Liver (tissue), 9 donors: ENCODE measurements around the gene MYOM1. TPM values are rescaled to one million over a fixed set of nuclear protein-coding genes. Genes with fewer than 3 reads are reported as not detected.
A peak's percentile ranks its signal among the peaks of the same experiment; 100 is the strongest.

Experiments used
- DNase-seq: peaks from one replicate; pipeline ENCODE4 v3.0.0-alpha.2; 2017; ENCODE audit warnings: low spot score
- H3K27ac ChIP-seq, 2 donors: one replicate each; pipeline ENCODE4 v1.7.0; 2013; ENCODE audit warnings: inconsistent platforms in 2 of 2, low read length in 2 of 2, control low read depth in 1 of 2, low read depth in 1 of 2, mild to moderate bottlenecking in 1 of 2
- H3K27me3 ChIP-seq, 4 donors: one replicate each; pipeline versions ENCODE4 v1.6.1 to v1.7.0; 2013; ENCODE audit warnings: low read length in 3 of 4, inconsistent platforms in 1 of 4, mild to moderate bottlenecking in 1 of 4, moderate library complexity in 1 of 4; ENCODE audit not compliant: control insufficient read depth in 4 of 4, insufficient read depth in 4 of 4
- H3K36me3 ChIP-seq, 4 donors: one replicate each; pipeline versions ENCODE4 v1.6.1 to v1.7.0; 2013; ENCODE audit warnings: low read length in 3 of 4, mild to moderate bottlenecking in 3 of 4, low read depth in 1 of 4, moderate library complexity in 1 of 4; ENCODE audit not compliant: control insufficient read depth in 4 of 4, insufficient read depth in 3 of 4
- H3K4me1 ChIP-seq, 4 donors: one replicate each; pipeline versions ENCODE4 v1.6.1 to v1.7.0; 2013; ENCODE audit warnings: low read length in 3 of 4, mild to moderate bottlenecking in 3 of 4, moderate library complexity in 1 of 4; ENCODE audit not compliant: control insufficient read depth in 4 of 4, insufficient read depth in 4 of 4
- H3K4me3 ChIP-seq, 3 donors: one replicate each; pipeline versions ENCODE4 v1.6.1 to v1.7.0; 2013; ENCODE audit warnings: low read length in 3 of 3, control low read depth in 1 of 3, low read depth in 1 of 3, mild to moderate bottlenecking in 1 of 3
- H3K9ac ChIP-seq, 2 donors: one replicate each; pipeline ENCODE4 v1.7.0; 2013; ENCODE audit warnings: low read length in 2 of 2, mild to moderate bottlenecking in 2 of 2, moderate library complexity in 2 of 2, control low read depth in 1 of 2, low read depth in 1 of 2
- H3K9me3 ChIP-seq, 4 donors: one replicate each; pipeline versions ENCODE4 v1.6.1 to v1.7.0; 2013; ENCODE audit warnings: low read length in 3 of 4; ENCODE audit not compliant: control insufficient read depth in 4 of 4
- ATF3 ChIP-seq: IDR thresholded peaks from 2 replicates; pipeline ENCODE4 v1.6.1; 2016; ENCODE audit warnings: antibody characterized with exemption
- CTCF ChIP-seq: fragments of 150-350 bp; IDR thresholded peaks from 2 replicates; pipeline ENCODE4 v1.5.1; 2017; ENCODE audit warnings: improper control_type of control experiment, low read depth, low read length; ENCODE audit not compliant: missing input control
- FOXA1 ChIP-seq: IDR thresholded peaks from 2 replicates; pipeline ENCODE4 v1.6.1; 2016; ENCODE audit warnings: antibody characterized with exemption
- GABPA ChIP-seq, 2 donors: IDR thresholded peaks in 1 of 2; conservative IDR thresholded peaks in 1 of 2; 2 replicates each; pipeline ENCODE4 v1.6.1; 2016; ENCODE audit warnings: antibody characterized with exemption in 2 of 2, mild to moderate bottlenecking in 1 of 2, moderate library complexity in 1 of 2
- JUND ChIP-seq, 2 donors: IDR thresholded peaks; 2 replicates each; pipeline ENCODE4 v1.6.1; 2016; ENCODE audit warnings: antibody characterized with exemption in 2 of 2
- RXRA ChIP-seq, 2 donors: IDR thresholded peaks; 2 replicates each; pipeline ENCODE4 v1.6.1; 2017 to 2018; ENCODE audit warnings: antibody characterized with exemption in 2 of 2, mild to moderate bottlenecking in 1 of 2
- SP1 ChIP-seq: IDR thresholded peaks from 2 replicates; pipeline ENCODE4 v1.6.1; 2018; ENCODE audit warnings: antibody characterized with exemption, mild to moderate bottlenecking
- ZBTB33 ChIP-seq: IDR thresholded peaks from 2 replicates; pipeline ENCODE4 v1.6.1; 2016; ENCODE audit warnings: antibody characterized with exemption
- WGBS: extraction: QIAGEN DNeasy Blood & Tissue Kit; methylation state at CpG from one replicate; pipeline ENCODE4 v1.1.7; 2013; 5-methylcytosine and 5-hydroxymethylcytosine counted together
- polyA plus RNA-seq, 2 donors: library from polyadenylated mRNA; stranded (reverse) in 1 of 2; unstranded in 1 of 2; fragments of 200-250 nt in 1 of 2; fragments of >200 nt in 1 of 2; fragmentation: Nextera tagmentation in 1 of 2; extraction: Ambion mirVana in 1 of 2; gene quantifications; one replicate each; pipeline versions ENCODE4 v1.2.1 to v1.2.3, GENCODE V29; 2013 to 2015
- total RNA-seq, 2 donors: library from RNA; depleted of rRNA; stranded (reverse); fragments of >200 nt; gene quantifications; one replicate each; pipeline ENCODE4 v1.2.3, GENCODE V29; 2014
- TF ChIP-seq, protein P1 (sequence below): IDR thresholded peaks from 2 replicates; pipeline ENCODE4 v1.6.1; 2016; ENCODE audit warnings: antibody characterized with exemption, mild to moderate bottlenecking
- TF ChIP-seq, protein P2 (sequence below): IDR thresholded peaks from 2 replicates; pipeline ENCODE4 v1.6.1; 2016; ENCODE audit warnings: antibody characterized with exemption
- donor health status: healthy.
- donor health status: healthy.
- donor health status: healthy.
- donor health status: healthy.
- donor health status: healthy.

The MYOM1 gene
- total and polyA plus RNA-seq, 4 donors, result 10.1 to 48.4 (median 21.3) TPM

- Histone ChIP-seq H3K4me3 (no peak overlapping the region), H3K27ac (no peak overlapping the region), H3K4me1 (peaks cover 6 to 10% (median 8%) of the 10 kb centered on the region in 4 donors), H3K9me3 (no peaks in the 10 kb centered on the region), H3K27me3 (no peaks in the 10 kb centered on the region), H3K36me3 (no peaks in the 10 kb centered on the region), H3K9ac (no peak overlapping the region)
- 24% methylated on average over 12 of the region's 12 CpGs for WGBS
- TF ChIP-seq SP1 (peak; percentile 18), FOXA1 (no peak), RXRA (IDR thresholded peaks at IDR 0.05) (peak; percentile 22 to 43)
- TF ChIP-seq, protein P1, sequence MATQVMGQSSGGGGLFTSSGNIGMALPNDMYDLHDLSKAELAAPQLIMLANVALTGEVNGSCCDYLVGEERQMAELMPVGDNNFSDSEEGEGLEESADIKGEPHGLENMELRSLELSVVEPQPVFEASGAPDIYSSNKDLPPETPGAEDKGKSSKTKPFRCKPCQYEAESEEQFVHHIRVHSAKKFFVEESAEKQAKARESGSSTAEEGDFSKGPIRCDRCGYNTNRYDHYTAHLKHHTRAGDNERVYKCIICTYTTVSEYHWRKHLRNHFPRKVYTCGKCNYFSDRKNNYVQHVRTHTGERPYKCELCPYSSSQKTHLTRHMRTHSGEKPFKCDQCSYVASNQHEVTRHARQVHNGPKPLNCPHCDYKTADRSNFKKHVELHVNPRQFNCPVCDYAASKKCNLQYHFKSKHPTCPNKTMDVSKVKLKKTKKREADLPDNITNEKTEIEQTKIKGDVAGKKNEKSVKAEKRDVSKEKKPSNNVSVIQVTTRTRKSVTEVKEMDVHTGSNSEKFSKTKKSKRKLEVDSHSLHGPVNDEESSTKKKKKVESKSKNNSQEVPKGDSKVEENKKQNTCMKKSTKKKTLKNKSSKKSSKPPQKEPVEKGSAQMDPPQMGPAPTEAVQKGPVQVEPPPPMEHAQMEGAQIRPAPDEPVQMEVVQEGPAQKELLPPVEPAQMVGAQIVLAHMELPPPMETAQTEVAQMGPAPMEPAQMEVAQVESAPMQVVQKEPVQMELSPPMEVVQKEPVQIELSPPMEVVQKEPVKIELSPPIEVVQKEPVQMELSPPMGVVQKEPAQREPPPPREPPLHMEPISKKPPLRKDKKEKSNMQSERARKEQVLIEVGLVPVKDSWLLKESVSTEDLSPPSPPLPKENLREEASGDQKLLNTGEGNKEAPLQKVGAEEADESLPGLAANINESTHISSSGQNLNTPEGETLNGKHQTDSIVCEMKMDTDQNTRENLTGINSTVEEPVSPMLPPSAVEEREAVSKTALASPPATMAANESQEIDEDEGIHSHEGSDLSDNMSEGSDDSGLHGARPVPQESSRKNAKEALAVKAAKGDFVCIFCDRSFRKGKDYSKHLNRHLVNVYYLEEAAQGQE, result no peak
- peak; percentile 52 for DNase-seq
Measured at GRCh38 chr18:3044931-3045698, 174.7 kb downstream of the MYOM1 start.

DNA sequence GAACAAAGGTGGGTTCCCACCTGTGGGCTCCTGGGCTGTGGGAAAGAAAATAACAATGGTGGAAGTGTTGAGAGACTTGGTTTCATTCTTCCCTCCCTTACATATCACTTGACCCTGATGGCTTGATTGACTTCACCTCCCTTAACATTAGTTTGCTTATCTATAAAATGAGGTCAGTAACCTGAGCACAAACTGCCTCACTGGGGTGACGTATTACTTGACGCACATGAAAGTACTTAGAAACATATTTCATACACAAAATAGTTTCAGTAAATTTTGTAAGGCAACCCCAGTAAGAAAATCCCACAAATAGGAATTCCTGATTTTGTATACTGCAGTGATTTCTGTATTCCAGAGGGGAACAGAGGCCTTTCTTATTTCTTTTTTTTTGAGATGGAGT lies 177.4 kb downstream of the MYOM1 start:
- Histone ChIP-seq H3K4me3 (no peak overlapping the region), H3K27ac (no peak overlapping the region), H3K4me1 (peaks cover 6 to 13% (median 9%) of the 10 kb centered on the region in 4 donors), H3K9me3 (no peaks in the 10 kb centered on the region), H3K36me3 (no peaks in the 10 kb centered on the region), H3K9ac (no peak overlapping the region), H3K27me3 (no peaks in the 10 kb centered on the region)
- no peak for TF ChIP-seq JUND (IDR thresholded peaks at IDR 0.05)
- no peak for TF ChIP-seq CTCF
- no peak for DNase-seq
- 77% methylated on average over 2 of the region's 2 CpGs for WGBS

DNA sequence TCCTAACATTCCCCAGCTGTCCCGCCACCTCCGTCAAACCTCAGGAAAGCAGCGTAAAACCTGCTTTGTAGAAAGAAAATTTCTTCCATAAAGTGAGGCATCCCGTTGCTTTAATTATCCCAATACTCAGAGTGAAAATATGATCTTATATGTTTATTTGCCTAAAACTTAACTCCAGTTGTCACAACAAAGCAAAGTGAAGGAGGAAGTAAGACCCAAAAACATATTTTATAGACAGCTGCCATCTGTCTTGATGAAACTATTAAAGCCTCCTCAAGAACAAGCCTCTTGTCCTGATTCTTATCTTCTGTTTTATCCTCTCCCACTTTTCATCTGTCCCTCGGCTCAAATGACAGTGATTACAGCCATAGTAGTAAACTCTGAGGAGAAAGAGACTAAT lies 177.9 kb downstream of the MYOM1 start:
- WGBS, result 89% methylated on average over 5 of the region's 5 CpGs
- no peak overlapping the region for H3K27ac ChIP-seq
- no peaks in the 10 kb centered on the region for H3K27me3 ChIP-seq
- H3K4me3 ChIP-seq, result no peak overlapping the region
- H3K36me3 ChIP-seq, result no peaks in the 10 kb centered on the region
- DNase-seq, result no peak
- H3K4me1 ChIP-seq, result peaks cover 6 to 13% (median 10%) of the 10 kb centered on the region in 4 donors
- H3K9ac ChIP-seq, result no peak overlapping the region
- no peaks in the 10 kb centered on the region for H3K9me3 ChIP-seq
- no peak for TF ChIP-seq ATF3
- TF ChIP-seq ZBTB33, result no peak
- TF ChIP-seq JUND (IDR thresholded peaks at IDR 0.05), result no peak
- TF ChIP-seq RXRA (IDR thresholded peaks at IDR 0.05), result no peak
- no peak for TF ChIP-seq GABPA (IDR thresholded peaks at IDR 0.05 in 1 of 2, conservative IDR thresholded peaks at IDR 0.05 in 1 of 2)
- no peak for TF ChIP-seq CTCF
- TF ChIP-seq, protein P2, sequence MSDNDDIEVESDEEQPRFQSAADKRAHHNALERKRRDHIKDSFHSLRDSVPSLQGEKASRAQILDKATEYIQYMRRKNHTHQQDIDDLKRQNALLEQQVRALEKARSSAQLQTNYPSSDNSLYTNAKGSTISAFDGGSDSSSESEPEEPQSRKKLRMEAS, result no peak
- TF ChIP-seq, protein P1, result no peak
- TF ChIP-seq FOXA1, result no peak
